Liver (tissue), 9 donors: ENCODE measurements around the gene GDF9. TPM values are rescaled to one million over a fixed set of nuclear protein-coding genes. Genes with fewer than 3 reads are reported as not detected.

ENCODE experiments used
- DNase-seq: peaks from one replicate; pipeline ENCODE4 v3.0.0-alpha.2; 2017; ENCODE audit warnings: low spot score
- H3K27ac ChIP-seq, 2 donors: one replicate each; pipeline ENCODE4 v1.7.0; 2013; ENCODE audit warnings: inconsistent platforms in 2 of 2, low read length in 2 of 2, control low read depth in 1 of 2, low read depth in 1 of 2, mild to moderate bottlenecking in 1 of 2
- H3K27me3 ChIP-seq, 4 donors: one replicate each; pipeline versions ENCODE4 v1.6.1 to v1.7.0; 2013; ENCODE audit warnings: low read length in 3 of 4, inconsistent platforms in 1 of 4, mild to moderate bottlenecking in 1 of 4, moderate library complexity in 1 of 4; ENCODE audit not compliant: control insufficient read depth in 4 of 4, insufficient read depth in 4 of 4
- H3K36me3 ChIP-seq, 4 donors: one replicate each; pipeline versions ENCODE4 v1.6.1 to v1.7.0; 2013; ENCODE audit warnings: low read length in 3 of 4, mild to moderate bottlenecking in 3 of 4, low read depth in 1 of 4, moderate library complexity in 1 of 4; ENCODE audit not compliant: control insufficient read depth in 4 of 4, insufficient read depth in 3 of 4
- H3K4me1 ChIP-seq, 4 donors: one replicate each; pipeline versions ENCODE4 v1.6.1 to v1.7.0; 2013; ENCODE audit warnings: low read length in 3 of 4, mild to moderate bottlenecking in 3 of 4, moderate library complexity in 1 of 4; ENCODE audit not compliant: control insufficient read depth in 4 of 4, insufficient read depth in 4 of 4
- H3K4me3 ChIP-seq, 3 donors: one replicate each; pipeline versions ENCODE4 v1.6.1 to v1.7.0; 2013; ENCODE audit warnings: low read length in 3 of 3, control low read depth in 1 of 3, low read depth in 1 of 3, mild to moderate bottlenecking in 1 of 3
- H3K9ac ChIP-seq, 2 donors: one replicate each; pipeline ENCODE4 v1.7.0; 2013; ENCODE audit warnings: low read length in 2 of 2, mild to moderate bottlenecking in 2 of 2, moderate library complexity in 2 of 2, control low read depth in 1 of 2, low read depth in 1 of 2
- H3K9me3 ChIP-seq, 4 donors: one replicate each; pipeline versions ENCODE4 v1.6.1 to v1.7.0; 2013; ENCODE audit warnings: low read length in 3 of 4; ENCODE audit not compliant: control insufficient read depth in 4 of 4
- EGR1 ChIP-seq, 2 donors: IDR thresholded peaks; 2 replicates each; pipeline ENCODE4 v1.6.1; 2016 to 2018; ENCODE audit warnings: antibody characterized with exemption in 2 of 2, low read depth in 2 of 2
- FOXA1 ChIP-seq: IDR thresholded peaks from 2 replicates; pipeline ENCODE4 v1.6.1; 2016; ENCODE audit warnings: antibody characterized with exemption
- FOXA2 ChIP-seq: IDR thresholded peaks from 2 replicates; pipeline ENCODE4 v1.6.1; 2016; ENCODE audit warnings: antibody characterized with exemption
- GABPA ChIP-seq, 2 donors: IDR thresholded peaks in 1 of 2; conservative IDR thresholded peaks in 1 of 2; 2 replicates each; pipeline ENCODE4 v1.6.1; 2016; ENCODE audit warnings: antibody characterized with exemption in 2 of 2, mild to moderate bottlenecking in 1 of 2, moderate library complexity in 1 of 2
- HNF4A ChIP-seq, 2 donors: conservative IDR thresholded peaks; 2 replicates each; pipeline ENCODE4 v1.6.1; 2016; ENCODE audit warnings: antibody characterized with exemption in 2 of 2, mild to moderate bottlenecking in 2 of 2
- JUND ChIP-seq, 2 donors: IDR thresholded peaks; 2 replicates each; pipeline ENCODE4 v1.6.1; 2016; ENCODE audit warnings: antibody characterized with exemption in 2 of 2
- NR2F2 ChIP-seq: IDR thresholded peaks from 2 replicates; pipeline ENCODE4 v1.6.1; 2016; ENCODE audit warnings: antibody characterized with exemption
- RAD21 ChIP-seq, 2 donors: IDR thresholded peaks; 2 replicates each; pipeline ENCODE4 v1.6.1; 2016; ENCODE audit warnings: antibody characterized with exemption in 2 of 2, mild to moderate bottlenecking in 2 of 2
- RXRA ChIP-seq, 2 donors: IDR thresholded peaks; 2 replicates each; pipeline ENCODE4 v1.6.1; 2017 to 2018; ENCODE audit warnings: antibody characterized with exemption in 2 of 2, mild to moderate bottlenecking in 1 of 2
- SP1 ChIP-seq: IDR thresholded peaks from 2 replicates; pipeline ENCODE4 v1.6.1; 2018; ENCODE audit warnings: antibody characterized with exemption, mild to moderate bottlenecking
- YY1 ChIP-seq: IDR thresholded peaks from 2 replicates; pipeline ENCODE4 v1.6.1; 2016; ENCODE audit warnings: antibody characterized with exemption, mild to moderate bottlenecking
- WGBS: extraction: QIAGEN DNeasy Blood & Tissue Kit; methylation state at CpG from one replicate; pipeline ENCODE4 v1.1.7; 2013; 5-methylcytosine and 5-hydroxymethylcytosine counted together
- polyA plus RNA-seq, 2 donors: library from polyadenylated mRNA; stranded (reverse) in 1 of 2; unstranded in 1 of 2; fragments of 200-250 nt in 1 of 2; fragments of >200 nt in 1 of 2; fragmentation: Nextera tagmentation in 1 of 2; extraction: Ambion mirVana in 1 of 2; gene quantifications; one replicate each; pipeline versions ENCODE4 v1.2.1 to v1.2.3, GENCODE V29; 2013 to 2015
- total RNA-seq, 2 donors: library from RNA; depleted of rRNA; stranded (reverse); fragments of >200 nt; gene quantifications; one replicate each; pipeline ENCODE4 v1.2.3, GENCODE V29; 2014
- TF ChIP-seq, protein P1 (sequence below): IDR thresholded peaks from 2 replicates; pipeline ENCODE4 v1.6.1; 2016; ENCODE audit warnings: antibody characterized with exemption, mild to moderate bottlenecking
- TF ChIP-seq, protein P2 (sequence below): fragments of 150-350 bp; IDR thresholded peaks from 2 replicates; pipeline ENCODE4 v1.5.1; 2017; ENCODE audit warnings: improper control_type of control experiment, low read depth, low read length; ENCODE audit not compliant: missing input control
- TF ChIP-seq, protein P3 (sequence below): IDR thresholded peaks from 2 replicates; pipeline ENCODE4 v1.6.1; 2016; ENCODE audit warnings: antibody characterized with exemption
- TF ChIP-seq, protein P4 (sequence below): IDR thresholded peaks from 2 replicates; pipeline ENCODE4 v1.6.1; 2016; ENCODE audit warnings: antibody characterized with exemption
- donor health status: healthy.
- donor health status: healthy.
- donor health status: healthy.
- donor health status: healthy.
- donor health status: healthy.

Gene GDF9
- total and polyA plus RNA-seq, 4 donors: 0.08 to 0.10 (median 0.08) TPM; not detected in 1

DNA sequence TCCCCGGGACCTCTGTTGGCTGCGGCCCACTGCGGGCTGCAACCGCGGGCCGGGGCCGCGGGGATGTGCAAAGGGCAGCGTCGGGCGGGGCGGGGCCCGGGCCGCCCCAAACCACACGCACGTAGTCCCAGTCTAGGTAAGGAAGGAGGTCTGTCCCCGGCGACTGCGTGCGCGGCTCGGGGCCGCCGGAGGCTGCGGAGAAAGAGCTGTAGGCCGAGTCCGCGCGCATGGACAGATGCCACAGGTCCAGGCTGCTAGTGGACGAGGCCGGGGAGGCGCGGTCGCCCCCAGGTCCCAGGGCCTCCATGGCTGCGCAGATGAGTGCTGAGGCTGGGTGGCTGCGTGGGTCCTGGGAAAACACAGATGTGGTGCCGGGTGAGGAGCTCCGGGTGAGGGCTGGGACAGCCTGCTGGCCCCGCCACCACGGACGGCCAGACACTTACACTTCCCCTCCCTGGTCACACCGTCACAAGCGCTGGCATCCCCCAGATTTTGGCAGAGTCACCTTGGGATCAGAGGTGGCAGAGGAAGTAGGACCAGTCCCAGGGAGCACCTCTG, 40.4 kb downstream of the GDF9 start:
- H3K4me3 ChIP-seq: peak overlapping the region in 1 of 3 donors; percentile 12
- TF ChIP-seq, protein P1, sequence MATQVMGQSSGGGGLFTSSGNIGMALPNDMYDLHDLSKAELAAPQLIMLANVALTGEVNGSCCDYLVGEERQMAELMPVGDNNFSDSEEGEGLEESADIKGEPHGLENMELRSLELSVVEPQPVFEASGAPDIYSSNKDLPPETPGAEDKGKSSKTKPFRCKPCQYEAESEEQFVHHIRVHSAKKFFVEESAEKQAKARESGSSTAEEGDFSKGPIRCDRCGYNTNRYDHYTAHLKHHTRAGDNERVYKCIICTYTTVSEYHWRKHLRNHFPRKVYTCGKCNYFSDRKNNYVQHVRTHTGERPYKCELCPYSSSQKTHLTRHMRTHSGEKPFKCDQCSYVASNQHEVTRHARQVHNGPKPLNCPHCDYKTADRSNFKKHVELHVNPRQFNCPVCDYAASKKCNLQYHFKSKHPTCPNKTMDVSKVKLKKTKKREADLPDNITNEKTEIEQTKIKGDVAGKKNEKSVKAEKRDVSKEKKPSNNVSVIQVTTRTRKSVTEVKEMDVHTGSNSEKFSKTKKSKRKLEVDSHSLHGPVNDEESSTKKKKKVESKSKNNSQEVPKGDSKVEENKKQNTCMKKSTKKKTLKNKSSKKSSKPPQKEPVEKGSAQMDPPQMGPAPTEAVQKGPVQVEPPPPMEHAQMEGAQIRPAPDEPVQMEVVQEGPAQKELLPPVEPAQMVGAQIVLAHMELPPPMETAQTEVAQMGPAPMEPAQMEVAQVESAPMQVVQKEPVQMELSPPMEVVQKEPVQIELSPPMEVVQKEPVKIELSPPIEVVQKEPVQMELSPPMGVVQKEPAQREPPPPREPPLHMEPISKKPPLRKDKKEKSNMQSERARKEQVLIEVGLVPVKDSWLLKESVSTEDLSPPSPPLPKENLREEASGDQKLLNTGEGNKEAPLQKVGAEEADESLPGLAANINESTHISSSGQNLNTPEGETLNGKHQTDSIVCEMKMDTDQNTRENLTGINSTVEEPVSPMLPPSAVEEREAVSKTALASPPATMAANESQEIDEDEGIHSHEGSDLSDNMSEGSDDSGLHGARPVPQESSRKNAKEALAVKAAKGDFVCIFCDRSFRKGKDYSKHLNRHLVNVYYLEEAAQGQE: no peak
- no peak for TF ChIP-seq SP1
- TF ChIP-seq RXRA (IDR thresholded peaks at IDR 0.05): no peak
- no peak for TF ChIP-seq GABPA (IDR thresholded peaks at IDR 0.05 in 1 of 2, conservative IDR thresholded peaks at IDR 0.05 in 1 of 2)
- no peak for TF ChIP-seq EGR1 (IDR thresholded peaks at IDR 0.05; ENCODE audit: low read depth in 2 of 2)
- TF ChIP-seq FOXA2: no peak
- no peak for TF ChIP-seq RAD21 (IDR thresholded peaks at IDR 0.05)
- no peak for TF ChIP-seq HNF4A (conservative IDR thresholded peaks at IDR 0.05)
- TF ChIP-seq, protein P2, sequence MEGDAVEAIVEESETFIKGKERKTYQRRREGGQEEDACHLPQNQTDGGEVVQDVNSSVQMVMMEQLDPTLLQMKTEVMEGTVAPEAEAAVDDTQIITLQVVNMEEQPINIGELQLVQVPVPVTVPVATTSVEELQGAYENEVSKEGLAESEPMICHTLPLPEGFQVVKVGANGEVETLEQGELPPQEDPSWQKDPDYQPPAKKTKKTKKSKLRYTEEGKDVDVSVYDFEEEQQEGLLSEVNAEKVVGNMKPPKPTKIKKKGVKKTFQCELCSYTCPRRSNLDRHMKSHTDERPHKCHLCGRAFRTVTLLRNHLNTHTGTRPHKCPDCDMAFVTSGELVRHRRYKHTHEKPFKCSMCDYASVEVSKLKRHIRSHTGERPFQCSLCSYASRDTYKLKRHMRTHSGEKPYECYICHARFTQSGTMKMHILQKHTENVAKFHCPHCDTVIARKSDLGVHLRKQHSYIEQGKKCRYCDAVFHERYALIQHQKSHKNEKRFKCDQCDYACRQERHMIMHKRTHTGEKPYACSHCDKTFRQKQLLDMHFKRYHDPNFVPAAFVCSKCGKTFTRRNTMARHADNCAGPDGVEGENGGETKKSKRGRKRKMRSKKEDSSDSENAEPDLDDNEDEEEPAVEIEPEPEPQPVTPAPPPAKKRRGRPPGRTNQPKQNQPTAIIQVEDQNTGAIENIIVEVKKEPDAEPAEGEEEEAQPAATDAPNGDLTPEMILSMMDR: no peak
- TF ChIP-seq YY1: no peak
- TF ChIP-seq NR2F2: no peak
- no peak for TF ChIP-seq JUND (IDR thresholded peaks at IDR 0.05)
- TF ChIP-seq, protein P3, sequence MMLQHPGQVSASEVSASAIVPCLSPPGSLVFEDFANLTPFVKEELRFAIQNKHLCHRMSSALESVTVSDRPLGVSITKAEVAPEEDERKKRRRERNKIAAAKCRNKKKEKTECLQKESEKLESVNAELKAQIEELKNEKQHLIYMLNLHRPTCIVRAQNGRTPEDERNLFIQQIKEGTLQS: no peak
- H3K9me3 ChIP-seq: no peaks in the 10 kb centered on the region
- DNase-seq: no peak
- H3K27me3 ChIP-seq: no peaks in the 10 kb centered on the region
- H3K9ac ChIP-seq: no peak overlapping the region
- peaks cover 11 to 22% (median 18%) of the 10 kb centered on the region in 4 donors for H3K36me3 ChIP-seq
- H3K27ac ChIP-seq: peak overlapping the region in 1 of 2 donors; percentile 61
- 70% methylated on average over 43 of the region's 43 CpGs for WGBS
- peaks cover 2 to 37% (median 26%) of the 10 kb centered on the region in 4 donors for H3K4me1 ChIP-seq

DNA sequence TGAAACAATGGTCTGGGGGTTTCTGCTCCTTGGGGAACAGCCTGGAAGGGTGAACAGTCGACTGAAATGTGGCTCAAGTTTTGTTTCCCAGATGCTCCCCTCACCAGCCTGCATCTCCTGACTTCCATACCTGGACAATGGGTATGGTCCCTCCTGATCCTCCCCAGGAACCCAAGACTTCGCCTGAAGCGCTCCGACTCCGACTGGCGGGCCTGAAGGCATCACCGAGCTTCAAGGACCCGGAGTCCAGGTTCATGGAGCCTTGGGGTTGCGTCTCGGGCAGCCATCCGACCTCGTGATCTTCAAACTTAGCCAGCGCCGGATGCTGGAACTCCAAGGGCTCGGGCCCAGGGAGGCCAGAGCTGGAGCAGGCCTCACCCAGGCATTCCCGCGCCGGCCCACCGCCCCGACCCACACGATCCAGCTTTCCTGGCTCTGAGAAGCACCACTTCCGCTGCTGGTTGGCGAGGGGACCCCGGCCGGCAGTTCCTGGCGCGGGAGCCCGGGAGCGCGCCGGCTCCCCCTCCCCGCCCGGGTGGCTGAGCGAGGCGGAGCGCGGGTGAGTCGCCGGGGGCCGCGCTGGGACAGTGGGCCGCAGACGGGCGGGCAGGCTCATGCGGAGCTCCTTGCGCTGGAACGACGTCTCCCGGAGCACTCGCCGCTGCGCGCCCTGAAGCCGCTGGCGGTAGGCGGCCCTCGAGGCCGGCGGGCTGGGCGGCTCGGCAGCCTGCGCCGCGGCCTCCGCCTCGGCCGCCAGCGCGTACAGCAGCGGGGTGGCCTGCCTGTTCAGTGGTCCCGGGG, 41.0 kb downstream of the GDF9 start:
- no peak for DNase-seq
- Histone ChIP-seq H3K4me1 (peaks cover 2 to 37% (median 27%) of the 10 kb centered on the region in 4 donors), H3K36me3 (peaks cover 11 to 22% (median 18%) of the 10 kb centered on the region in 4 donors), H3K27me3 (no peaks in the 10 kb centered on the region), H3K9me3 (no peaks in the 10 kb centered on the region), H3K27ac (no peak overlapping the region), H3K9ac (no peak overlapping the region), H3K4me3 (peak overlapping the region in 1 of 3 donors; percentile 12)
- TF ChIP-seq, protein P2: no peak
- TF ChIP-seq FOXA2: no peak
- TF ChIP-seq, protein P4, sequence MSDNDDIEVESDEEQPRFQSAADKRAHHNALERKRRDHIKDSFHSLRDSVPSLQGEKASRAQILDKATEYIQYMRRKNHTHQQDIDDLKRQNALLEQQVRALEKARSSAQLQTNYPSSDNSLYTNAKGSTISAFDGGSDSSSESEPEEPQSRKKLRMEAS: no peak
- no peak for TF ChIP-seq HNF4A (conservative IDR thresholded peaks at IDR 0.05)
- no peak for TF ChIP-seq NR2F2
- TF ChIP-seq FOXA1: no peak
- 80% methylated on average over 71 of the region's 71 CpGs for WGBS
